ENCODE data around the gene KIAA0753.

Gene KIAA0753

DNA sequence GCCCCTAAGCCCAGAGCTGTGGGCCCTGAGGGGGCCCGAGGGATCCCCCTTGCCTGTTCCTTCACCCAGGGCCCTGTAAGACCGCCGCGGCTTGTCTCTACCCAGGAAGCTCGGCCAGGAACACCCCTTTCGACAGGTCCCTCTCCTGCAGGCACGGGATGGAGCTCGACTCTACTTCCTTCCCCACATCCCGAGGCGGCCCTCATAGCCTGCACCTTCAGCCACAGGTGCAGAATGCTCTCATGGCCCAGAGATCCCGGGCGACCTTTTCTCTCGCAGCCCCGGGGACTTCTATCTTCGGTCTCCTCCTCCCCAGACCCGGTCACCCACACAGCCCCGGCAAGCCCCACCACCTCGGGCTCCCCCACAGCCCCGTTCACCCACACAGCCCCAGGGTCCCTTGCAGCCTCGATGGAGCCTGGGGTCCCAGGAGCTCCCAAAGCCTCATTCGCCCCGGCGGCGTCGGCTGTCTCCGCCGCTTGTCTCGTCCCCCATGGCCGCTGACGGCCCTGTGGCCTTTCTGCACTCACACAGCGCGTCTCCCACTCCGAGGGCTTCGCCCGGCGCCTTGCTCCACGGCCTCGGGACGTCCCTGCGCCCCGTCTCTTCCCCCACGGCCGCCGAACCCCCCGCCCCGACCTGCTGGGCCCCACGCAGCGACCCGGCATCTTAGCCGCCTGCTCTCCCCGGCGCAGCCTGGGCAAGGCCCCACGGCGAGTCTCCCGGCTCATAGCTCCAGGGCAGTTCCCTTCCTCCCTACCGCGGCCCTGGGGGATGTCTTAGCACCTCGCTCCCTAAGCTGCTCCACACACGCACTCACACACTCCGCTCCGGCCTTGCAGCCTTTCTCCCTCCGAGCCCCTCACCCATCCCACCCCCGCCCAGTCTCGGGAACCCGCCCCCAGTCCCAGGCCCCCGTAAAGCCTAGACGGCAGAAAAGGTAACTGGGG lies 650 bp downstream of the KIAA0753 start:
- DNase-seq: no peak

DNA sequence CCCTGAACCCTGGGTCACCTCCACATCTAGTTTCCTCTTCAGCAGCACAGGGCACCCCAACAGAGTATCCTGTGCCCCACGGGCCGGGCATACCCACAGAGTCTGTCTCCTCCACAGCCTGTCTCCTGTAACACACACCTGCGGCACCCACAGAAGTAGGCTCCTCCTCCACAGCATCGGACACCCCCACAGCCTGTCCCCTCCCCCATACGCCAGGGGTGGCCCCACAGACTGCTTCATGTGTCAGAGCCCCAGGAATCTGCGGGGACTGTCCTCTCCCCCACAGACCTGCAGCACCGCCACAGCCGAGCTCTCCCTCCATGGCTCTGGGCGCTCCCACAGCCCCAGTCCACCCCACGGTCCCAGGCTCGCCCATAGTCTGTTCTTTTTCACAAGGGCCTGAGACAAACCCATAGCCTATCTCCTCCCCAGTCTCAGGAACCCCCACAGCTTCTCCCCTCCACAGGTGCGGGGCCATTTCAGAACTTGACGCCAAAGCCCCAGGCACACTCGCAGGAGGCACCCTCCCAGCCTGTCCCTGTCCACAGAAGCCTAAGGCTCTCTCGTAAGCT lies 1.4 kb downstream of the KIAA0753 start:
- DNase-seq: no peak

DNA sequence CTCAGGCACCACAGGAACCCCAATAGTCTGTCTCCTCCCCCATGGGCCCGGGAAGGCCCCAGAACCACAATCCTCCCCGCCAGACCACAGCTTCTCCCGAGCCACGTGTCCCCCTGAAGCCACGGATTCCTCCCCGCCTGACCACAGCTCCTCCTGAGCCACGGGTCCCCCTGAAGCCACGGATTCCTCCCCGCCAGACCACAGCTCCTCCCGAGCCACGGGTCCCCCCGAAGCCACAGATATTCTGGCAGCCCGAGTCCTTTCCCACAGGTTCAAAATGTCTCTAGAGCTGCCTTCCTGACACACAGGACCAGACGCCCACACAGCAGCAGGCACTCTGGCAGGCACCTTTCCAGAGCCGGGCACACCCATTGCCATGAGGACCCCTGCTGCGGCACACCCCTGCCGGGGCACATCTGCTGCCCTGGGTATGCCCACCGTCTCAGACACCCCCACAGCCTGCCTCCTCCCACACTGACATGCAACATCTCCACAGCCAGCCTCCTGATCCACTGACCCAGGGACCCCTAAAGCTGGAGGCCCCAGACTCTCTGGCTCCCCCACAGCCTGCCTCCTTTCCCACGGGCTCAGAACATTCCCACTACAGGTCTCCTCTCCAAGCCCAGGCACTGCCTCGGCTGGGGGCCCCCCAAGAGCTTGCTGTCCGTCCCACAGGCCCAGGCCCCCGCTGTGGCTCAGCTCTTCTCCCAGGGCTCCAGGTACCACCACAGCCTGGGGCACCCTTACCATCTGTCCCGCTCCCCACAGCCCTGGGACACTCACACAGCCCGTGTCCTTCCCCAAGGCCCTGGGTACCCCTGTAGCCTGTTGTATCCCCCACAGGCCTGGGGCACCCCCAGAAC lies 2.2 kb downstream of the KIAA0753 start:
- no peak for DNase-seq

DNA sequence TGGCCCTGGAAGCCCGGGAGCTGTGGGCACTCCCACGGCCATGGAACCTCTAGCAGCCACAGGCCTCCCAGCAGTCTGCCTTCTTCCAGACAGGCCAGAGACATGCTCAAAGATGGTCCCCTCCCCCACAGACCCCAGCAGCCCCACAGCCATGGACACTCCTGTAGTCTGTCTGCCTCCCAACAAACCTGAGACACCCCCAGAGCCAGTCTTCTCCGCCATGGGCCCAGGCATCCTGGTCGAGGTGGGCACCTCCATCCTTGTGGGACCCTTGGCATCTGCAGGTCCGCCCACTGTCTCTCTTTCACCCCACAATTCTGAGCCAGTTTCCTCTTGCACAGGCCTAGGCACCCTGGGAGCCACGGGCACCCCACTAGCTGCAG lies 3.1 kb downstream of the KIAA0753 start:
- no peak for DNase-seq

DNA sequence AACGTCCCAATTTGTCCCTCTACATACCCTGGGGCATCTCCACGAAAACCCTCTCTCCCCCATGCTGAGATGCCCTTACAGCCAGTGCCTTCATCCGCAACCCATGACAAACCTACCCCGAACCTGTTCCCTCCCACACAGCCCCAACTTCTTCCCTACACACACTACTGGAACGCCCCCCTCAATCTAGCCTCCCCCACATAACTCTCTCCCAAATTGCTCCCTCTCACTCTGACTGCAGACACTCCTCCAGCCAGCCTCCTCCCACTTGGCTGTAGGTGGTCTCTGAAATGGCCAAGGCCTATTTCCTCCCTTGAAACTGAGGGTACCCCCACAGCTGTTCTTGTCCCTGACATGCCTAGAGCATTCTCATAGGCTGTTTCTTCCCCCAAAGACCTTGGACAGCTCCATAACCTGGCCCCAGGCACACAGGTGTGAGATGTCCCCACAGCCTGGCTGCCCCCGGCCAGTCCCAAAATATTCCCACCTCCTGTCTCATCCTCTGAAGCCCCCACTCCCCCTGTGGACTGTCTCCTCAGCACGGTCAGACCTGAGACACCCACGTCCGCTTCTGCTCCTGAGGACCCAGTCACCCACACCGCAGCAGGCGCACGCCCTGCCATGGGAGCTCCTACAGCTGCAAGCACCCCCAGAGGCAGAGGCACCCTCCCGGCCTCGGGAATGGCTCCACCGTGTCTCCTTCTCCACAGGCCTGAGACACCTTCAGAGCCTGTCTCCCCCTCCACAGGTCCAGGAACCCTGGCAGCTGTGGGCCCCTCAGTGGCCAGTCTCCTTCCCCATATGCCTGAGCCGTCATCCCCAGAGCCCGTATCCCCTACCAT lies 3.7 kb downstream of the KIAA0753 start:
- DNase-seq: no peak

DNA sequence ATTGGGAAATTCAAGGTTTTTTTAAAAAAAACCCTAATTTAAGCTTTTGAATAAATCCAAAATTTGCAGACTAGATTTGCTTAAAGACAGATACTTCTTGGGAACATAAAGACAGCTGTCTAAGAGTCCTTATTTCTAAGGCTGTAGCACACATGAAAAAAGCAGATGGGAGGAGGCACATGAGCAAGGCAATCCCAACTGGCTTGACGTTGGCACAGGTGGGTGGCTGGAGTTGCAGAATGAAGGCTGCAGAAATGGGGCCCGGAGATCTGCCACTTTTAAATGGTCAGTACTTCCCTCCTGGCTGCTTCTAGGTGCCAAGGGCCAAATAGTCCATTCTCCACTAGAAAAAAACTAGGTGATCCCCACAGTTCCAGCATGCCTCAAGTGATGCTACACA lies 4.4 kb downstream of the KIAA0753 start:
- no peak for DNase-seq

DNA sequence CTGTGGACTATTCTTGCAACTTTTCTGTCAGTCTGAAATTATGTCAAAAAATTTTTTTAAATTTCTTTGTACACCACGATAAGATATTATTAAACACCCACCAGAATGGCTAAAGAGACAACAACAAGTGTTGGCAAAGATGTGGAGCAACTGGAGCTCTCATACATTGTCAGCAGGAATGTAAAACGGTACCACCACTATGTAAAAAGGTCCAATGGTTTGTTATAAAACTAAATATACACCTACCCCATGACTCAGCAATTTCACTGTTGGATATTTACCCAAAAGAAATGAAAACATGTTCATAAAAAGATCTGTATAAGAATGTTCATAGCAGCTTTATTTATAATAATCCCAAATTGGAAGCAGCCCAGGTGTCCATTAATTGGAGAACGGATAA lies 7.2 kb downstream of the KIAA0753 start:
- no peak for DNase-seq

DNA sequence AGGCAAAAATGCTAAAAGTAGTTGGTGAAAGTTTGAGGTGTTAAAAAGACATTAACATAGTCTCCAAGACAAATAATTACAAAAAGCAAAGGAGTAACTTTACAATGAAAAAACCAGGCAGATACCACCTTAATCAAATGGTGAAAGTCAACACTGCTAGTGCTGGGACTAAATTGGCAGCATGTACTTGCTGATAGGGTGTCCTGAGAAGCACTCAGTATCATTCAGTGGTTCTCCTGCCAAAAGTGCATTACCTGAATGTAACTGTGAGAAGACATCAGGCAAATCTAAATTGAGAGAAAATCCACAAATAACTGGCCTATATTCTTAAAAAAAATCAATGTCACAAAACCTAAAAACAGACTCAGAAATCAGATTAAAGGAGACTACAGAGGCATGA lies 8.0 kb downstream of the KIAA0753 start:
- DNase-seq: no peak

DNA sequence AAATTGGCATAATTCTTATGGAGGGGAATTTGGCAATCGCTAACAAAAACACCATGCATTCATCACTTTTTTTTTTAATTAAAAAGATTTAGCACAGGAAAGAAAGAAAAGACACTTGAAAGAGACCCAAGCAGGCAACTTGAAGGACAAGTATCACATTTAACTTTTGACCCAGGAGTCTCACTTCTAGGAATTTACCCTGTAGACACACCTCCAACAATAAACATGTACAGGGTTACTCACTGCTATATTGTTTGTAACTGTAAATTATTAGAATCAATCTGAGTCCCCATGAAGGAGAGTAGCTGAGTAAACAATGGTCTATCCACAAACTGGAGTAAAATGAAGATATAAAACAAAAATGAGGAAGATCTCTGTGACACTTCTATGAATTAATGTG lies 10.1 kb downstream of the KIAA0753 start:
- DNase-seq: no peak

DNA sequence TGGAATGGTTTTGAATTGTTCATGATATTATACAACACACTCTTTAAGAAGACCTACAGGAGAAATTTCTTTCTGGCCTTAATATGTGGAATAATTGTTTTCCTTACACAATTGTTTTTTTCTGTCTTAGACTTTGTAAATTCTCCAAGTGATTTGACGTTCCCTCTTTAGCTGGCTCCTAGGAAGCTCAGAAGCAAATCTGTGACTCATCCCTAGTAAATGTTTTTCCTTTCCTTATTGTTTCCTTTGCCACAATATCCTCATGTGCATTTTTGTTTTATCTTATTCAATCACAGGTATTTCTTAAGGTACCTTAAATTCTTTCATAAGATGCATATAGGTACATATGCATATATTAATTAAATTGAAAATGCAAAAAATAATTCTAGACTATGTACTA lies 13.5 kb downstream of the KIAA0753 start:
- no peak for DNase-seq

DNA sequence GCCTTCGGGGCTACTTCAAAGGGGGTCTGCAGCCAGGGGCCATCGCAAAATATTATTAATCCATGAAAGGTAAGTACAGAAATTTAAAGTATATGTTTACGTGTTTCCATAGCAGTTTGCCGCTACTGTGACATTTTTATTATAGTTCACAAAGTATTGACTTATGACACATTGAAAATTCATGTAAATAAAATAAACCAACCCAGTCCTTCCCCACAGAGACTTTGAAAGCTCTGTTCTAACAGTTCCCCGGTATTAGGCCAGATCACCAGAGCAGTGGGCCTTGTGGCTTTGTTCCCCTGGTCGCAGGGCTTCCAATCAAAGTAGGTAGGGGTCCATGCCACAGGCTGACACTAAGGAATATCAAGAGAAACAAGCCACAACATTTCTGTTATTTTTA lies 13.9 kb downstream of the KIAA0753 start:
- DNase-seq: no peak

DNA sequence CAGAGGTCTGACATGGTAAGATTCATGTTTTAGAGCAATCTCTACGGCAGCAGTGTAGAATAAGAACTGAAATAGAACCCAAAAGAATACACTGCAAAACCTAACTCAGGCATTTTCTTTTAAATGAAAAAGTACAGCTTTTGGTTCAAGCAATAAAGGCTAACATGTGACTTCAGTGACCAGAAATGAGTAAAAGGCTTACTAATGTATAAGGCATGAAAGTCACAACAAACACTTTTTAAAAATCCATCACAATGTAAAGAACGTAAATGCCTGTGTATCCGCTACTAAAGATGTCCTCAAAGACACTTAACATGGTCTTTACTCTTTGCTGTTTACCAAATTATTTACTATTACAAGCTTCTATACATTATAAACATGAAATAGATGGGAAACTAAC lies 16.6 kb downstream of the KIAA0753 start:
- no peak for DNase-seq

DNA sequence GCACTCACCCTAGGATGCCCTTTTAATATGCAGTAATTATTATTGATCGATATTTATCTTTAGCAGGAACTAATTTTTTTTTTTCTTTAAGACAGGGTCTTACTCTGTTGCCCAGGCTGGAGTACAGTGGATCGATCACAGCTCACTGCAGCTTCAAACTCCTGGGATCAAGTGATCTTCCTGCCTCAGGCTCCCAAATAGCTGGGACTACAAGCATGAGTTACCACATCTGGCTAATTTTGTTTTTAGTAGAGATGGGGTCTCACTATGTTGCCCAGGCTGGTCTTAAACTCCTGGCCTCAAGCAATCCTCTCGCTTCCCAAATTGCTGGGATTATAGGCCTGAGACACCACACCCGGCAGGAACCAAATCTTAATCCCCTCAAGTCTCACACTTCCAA lies 29.3 kb downstream of the KIAA0753 start:
- DNase-seq: no peak

DNA sequence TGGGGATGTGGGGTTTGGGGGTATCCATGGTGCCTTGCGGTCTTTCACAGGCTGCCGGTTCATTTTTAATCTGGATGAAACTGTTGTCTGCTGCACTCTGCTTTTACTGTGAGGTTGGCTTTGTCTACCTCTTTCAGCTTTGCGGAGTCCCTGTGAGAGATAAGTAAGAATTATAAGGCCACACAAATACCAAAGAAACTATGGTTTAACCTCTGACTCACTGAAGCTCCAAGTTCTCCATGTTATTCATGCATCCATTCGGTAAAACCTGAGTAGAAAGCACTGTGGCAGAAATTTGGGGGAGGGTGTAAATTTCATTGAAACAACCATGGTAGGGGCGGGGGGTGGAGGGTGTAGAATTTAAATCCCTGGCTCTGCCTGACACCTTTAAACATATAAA lies 30.5 kb downstream of the KIAA0753 start:
- no peak for DNase-seq

DNA sequence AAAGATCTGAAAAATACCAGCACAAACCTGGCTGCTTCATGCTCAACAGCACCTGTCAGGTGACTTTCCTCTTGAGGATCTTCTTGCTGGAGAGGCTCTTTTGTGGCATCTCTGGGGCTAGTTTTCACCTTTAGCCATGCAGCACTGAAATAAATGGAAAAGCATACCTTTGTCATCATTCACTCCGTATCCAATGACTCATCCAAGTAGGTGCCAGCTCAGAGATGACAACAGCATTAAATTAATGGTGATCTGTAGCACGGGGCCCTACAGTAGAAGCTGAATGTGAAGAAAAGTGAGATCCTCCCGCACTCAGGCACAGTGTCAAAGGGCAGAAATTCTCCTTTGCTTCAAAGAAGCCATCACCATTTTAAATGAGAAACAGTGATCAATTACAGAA lies 32.2 kb downstream of the KIAA0753 start:
- no peak for DNase-seq

DNA sequence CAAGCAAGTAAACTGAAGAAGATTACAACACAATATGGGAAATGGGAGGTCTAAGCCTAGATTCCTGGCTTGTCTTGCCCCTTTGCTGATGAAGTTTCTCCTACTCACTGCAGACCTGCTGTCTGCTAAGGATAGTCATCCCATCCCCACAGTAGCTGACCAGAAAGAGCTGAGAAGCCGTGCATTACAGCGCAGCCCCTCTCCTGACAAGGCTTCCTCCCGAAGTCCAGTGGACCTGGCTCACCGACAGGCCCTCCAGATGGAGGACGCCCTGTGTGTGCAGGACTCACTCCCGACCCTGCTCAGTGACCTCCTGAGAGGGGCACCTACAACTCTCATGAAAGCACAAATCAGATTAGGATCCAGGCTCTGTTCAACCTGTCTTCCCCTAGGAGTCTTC lies 35.4 kb downstream of the KIAA0753 start:
- no peak for DNase-seq

DNA sequence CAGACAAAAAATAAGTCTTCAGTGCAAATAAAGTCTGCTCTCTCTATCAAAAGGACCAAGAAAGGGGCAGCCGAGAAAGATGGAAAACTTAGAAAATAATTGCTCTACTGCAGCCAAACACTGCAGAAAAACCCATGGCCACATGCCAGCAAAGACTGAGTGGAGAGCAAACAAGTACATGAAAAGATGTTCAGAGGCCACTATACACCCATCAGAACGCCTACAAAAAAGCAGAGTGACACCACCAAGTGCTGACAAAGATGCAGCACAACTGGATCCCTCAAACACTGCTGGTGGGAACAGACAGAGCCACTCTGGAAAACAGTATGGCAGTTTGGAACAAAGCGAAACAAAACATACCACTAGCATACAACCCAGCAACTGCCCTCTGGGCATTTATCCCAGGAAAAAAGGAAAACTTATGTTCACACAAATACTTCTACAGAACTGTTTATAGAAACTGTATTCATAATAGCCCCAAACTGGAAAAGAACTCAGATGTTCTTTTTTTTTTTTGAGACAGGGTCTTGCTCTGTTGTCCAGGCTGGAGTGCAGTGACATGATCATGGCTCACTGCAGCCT lies 36.7 kb downstream of the KIAA0753 start:
- DNase-seq: peak; percentile 5

DNA sequence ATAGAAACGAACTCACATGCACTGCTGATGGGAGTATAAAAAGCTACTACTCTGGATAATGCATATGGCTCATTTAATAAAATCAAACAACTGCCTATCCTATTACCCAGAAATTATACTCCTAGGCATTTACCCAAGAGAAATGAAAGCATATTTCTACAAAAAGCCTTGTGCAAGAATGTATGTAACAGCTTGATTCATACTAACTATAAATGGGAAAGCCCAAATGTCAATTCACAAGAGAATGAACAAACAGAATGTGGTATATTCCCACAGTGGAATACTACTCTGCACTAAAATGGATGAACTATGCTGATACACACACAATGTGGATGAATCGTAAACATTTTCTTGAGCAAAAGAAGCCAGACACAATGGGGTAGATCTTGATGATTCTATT lies 38.4 kb downstream of the KIAA0753 start:
- DNase-seq: no peak

DNA sequence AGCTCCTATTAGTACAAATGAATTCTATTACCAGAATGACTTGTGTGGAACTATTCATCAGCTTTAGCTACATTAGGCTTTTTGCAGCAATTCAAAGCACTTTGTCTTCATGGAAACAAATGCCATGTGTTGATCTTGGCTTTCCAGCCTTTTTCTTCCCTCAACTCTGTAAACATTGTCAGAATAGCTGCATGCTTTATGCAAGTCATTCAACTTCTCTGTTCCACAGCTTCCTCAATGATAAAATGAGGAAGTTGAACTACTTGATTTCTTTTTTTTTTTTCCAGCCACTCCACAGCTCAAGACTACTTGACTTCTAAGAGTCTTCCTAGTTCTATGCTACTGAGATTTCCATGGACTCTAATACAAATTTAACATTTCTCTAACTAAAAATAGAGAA lies 41.1 kb downstream of the KIAA0753 start:
- DNase-seq: no peak

DNA sequence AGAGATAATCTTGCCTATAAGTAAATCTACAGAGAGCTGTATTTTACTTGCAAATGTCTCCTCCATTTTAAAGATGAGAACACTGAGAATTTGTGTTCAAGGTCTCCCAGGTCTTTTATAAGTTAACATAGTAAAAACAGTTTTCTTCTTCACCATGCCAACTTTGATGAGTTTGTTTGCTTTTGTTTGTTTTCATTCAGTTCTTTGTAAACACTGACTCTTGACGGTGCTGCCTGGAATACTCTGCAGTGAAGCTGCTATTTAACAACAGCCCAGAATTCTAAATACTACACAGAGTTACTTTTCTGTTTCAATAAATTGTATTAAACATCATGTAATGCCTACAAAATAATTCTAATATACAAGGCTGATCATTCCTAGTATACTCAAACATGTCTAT lies 42.8 kb downstream of the KIAA0753 start:
- no peak for DNase-seq

DNA sequence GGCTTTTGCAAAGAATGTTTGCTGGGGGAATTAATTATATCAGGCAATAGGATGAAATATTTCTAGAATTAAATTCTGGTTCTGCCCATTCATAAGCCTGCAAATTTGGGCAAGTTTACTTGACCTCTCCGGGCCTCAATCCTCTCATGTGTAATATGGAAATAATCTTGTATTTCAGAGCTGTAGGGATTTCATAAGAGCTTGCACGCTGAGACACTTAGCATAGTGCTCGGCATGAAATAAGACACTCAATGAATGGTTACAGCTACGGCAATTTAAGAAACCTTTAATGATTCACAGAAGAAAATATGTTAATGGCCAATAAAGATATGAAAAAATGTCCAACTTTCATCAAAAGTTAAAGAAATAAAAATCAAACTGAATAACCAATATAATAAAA lies 43.6 kb downstream of the KIAA0753 start:
- no peak for DNase-seq

DNA sequence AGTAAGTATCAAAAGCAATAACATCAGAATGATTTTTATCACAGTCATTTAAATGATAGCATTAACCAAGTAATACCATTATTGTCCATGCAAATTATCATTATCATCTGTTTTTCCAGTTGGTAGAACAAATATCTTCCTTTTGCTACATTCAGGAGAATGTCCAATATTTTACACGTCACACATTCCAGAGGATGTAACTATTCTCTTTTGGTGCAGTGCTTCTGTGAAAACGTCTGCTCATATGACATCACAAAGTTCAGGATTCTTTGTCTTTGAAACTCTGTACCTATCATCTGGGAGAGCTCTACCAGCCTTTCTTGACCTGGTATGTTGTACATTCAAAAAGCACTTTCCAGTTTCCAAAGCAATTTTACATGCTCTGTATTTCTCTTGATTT lies 44.0 kb downstream of the KIAA0753 start:
- DNase-seq: no peak

Data from DMS79 treated with DMSO at 0.1 percent for 48 hours (cell line).